Measurements from ENCODE around the gene C2.
"Not testable (repeated sequence)": the region's sequence is repeated elsewhere in the genome, so short reads cannot be mapped to it uniquely, and the experiment has no call there.

C2 gene

DNA sequence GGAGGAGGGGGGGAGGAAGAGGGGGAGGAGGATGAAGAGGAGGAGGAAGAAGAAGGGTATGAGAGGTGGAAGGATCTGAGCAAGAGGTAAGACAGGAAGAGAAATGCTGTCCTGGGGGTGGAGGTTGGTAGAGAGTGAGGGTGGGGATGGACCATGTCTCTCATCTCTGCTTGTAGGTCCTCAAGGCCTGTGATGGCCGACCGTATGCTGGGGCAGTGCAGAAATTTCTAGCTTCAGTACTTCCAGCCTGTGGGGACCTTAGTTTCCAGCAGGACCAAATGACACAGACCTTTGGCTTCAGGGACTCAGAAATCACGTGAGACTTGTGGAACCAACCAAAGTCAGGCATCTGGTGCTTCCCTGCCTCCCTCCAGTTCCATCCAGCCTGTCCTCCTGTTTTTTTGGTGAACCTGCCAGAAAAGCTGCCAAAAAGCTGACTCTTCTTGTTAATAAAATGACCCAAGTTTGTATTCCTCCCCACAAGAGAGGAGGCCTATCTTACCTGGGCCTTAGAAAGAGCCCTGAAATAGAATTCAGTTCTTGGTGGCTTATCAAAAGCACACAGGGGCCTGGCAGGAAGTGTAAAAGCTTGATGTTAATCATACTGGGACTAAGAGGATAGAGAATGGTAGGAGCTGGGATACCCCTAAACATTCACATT lies 51.9 kb downstream of the C2 start:
- DNase-seq (ENCODE audit: low spot score) = no peak

DNA sequence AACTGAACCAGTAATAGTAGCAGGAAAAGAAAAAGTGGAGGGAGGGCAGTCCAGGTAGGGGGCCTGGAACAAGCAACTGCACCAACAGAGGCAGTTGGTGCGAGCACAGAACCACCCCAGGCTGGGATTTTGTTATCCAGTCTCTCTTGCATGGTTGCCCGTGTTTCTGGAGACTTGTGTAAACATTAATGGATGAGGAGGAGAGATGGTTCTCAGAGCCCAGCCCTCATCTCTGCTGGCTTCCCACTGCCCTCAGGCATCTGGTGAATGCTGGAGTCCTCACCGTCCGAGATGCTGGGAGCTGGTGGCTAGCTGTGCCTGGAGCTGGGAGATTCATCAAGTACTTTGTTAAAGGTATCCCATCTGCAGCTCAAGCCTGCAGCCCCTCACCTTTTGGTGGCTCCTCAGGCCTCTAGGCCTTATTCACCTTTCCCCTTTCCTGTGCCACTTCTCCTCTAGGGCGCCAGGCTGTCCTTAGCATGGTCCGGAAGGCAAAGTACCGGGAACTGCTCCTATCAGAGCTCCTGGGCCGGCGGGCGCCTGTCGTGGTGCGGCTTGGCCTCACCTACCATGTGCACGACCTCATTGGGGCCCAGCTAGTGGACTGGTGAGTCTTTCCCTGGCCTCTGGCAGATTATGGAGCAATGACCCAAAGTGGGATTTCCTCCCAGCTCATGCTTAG lies 52.8 kb downstream of the C2 start:
- not testable (repeated sequence) for DNase-seq (ENCODE audit: low spot score)

- not testable (repeated sequence) for DNase-seq (ENCODE audit: low spot score)
Measured at GRCh38 chr6:31980998-31981397, 53.5 kb downstream of the C2 start.

GRCh38 chr6:31981744-31982143 lies 54.2 kb downstream of the C2 start, which contains the start of gene C4A:
TSS of gene C4A (plus strand) at chr6:31982057. CDS start at chr6:31982108, 51 bp downstream.
- not testable (repeated sequence) for DNase-seq (ENCODE audit: low spot score)

DNA sequence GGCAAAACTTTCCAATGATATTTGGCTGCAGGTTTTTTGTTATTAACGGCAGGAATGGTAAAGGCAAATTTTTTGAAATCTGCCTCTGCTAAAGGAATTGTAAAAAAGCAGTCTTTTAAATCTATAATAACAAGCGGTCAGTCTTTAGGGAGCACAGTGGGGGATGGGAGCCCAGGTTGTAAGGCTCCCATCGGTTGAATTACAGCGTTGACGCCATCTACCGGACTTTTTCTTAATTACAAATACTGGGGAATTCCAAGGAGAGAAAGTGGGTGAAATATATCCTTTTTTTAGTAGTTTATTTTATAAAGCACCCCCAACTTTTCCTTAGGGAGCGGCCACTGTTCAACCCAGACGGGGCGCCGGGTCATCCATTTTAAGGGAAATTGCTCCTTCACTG lies 61.8 kb downstream of the C2 start:
- not testable (repeated sequence) for DNase-seq (ENCODE audit: low spot score)

DNA sequence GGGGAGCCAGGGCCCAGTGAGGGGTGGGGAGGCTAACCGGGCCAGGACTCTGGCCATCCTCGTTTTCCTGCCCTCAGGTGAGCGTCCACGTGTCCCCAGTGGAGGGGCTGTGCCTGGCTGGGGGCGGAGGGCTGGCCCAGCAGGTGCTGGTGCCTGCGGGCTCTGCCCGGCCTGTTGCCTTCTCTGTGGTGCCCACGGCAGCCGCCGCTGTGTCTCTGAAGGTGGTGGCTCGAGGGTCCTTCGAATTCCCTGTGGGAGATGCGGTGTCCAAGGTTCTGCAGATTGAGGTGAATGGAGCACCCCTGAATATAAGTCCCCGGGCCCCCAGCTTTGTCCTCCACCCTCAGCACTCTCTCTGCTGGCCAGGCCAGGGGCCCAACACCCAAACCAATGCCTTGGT lies 66.9 kb downstream of the C2 start:
- not testable (repeated sequence) for DNase-seq (ENCODE audit: low spot score)

Measured in germinal center (tissue), 1 donor.